Lower lobe of right lung (tissue), 2 donors: ENCODE results near the gene FITM2. TPM values are rescaled to one million over a fixed set of nuclear protein-coding genes. Genes with fewer than 3 reads are reported as not detected.

Experiments used
- ATAC-seq, 2 donors: fragments of 200-7000 bp; cut with Tn5 transposase; one replicate each; pipeline ENCODE4 v1.9.1; 2020 to 2022; ENCODE audit warnings: mild to moderate bottlenecking in 2 of 2, moderate library complexity in 2 of 2
- DNase-seq: peaks from one replicate; pipeline ENCODE4 v3.0.0-alpha.2; 2020
- H3K27ac ChIP-seq: fragments of 200-600 bp; one replicate; pipeline ENCODE4 v1.8.0; 2022
- H3K27me3 ChIP-seq: fragments of 200-600 bp; one replicate; pipeline ENCODE4 v1.8.0; 2022; ENCODE audit warnings: low read depth
- H3K36me3 ChIP-seq: fragments of 200-600 bp; one replicate; pipeline ENCODE4 v1.8.0; 2022; ENCODE audit warnings: mild to moderate bottlenecking
- H3K4me1 ChIP-seq: fragments of 200-600 bp; one replicate; pipeline ENCODE4 v1.8.0; 2022
- H3K4me3 ChIP-seq: fragments of 200-600 bp; one replicate; pipeline ENCODE4 v1.8.0; 2022; ENCODE audit warnings: mild to moderate bottlenecking
- H3K9me3 ChIP-seq: fragments of 200-600 bp; one replicate; pipeline ENCODE4 v1.8.0; 2022
- intact Hi-C: fragments of 100-400 bp; cut with DNase I; formaldehyde crosslinking; loops from one replicate; pipeline ENCODE4 v1.11.0; 2022
- total RNA-seq: library from RNA; stranded (reverse); fragmentation: NEBNext Ultra II Directional; extraction: Animal tissue kit (Norgen Biotek cat#: 25700); gene quantifications from one replicate; pipeline ENCODE4 v1.2.1, GENCODE V29; 2021
- TF ChIP-seq, protein P1 (sequence below): fragments of 200-600 bp; IDR thresholded peaks from one replicate; pipeline ENCODE4 v1.8.0; 2022; ENCODE audit warnings: antibody characterized with exemption, mild to moderate bottlenecking
- donor health status: DM: no; HTN: yes; CAD: no; lungs with severe emphysema.

FITM2 gene
- total RNA-seq, 1 donor from 2014 or later = 9.3 TPM

DNA sequence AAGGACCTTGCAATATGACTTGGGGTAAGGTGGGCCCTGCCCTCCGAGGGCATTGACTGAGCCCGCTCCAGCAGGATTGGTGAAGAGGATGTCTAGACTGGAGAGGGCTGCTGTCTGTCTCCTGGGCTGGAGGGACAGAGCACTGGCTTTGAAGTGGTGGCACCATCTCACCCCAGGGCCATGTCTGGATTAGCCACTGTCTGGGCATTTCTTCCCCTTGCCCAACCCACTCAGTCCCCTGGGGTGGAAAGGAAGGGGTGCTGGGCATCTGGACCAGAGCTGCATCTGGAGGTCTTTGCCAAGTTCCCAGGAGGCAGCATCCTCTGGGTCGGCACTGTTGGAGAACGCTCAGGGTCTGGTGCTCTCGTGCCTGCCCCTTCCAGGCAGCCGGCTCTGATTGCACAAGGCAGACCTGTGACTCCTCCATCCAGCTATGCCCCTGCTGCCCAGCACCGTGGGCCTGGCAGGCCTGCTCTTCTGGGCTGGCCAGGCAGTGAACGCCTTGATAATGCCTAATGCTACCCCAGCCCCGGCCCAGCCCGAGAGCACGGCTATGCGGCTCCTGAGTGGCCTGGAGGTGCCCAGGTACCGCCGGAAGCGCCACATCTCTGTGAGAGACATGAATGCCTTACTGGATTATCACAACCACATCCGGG lies 25.9 kb upstream of the FITM2 start, which contains the start of gene R3HDML:
R3HDML (plus strand) TSS at position 319 of the 656 bp plus-strand sequence; CDS start at position 434, 115 bp downstream.
- DNase-seq (no peak), ATAC-seq (no peak)
- Histone ChIP-seq H3K4me3 (no peak within 1 kb of the TSS), H3K27ac (no peak within 1 kb of the TSS), H3K27me3 (peaks cover 29% of the 10 kb centered on the region), H3K36me3 (no peaks in the 10 kb centered on the region), H3K9me3 (no peaks in the 10 kb centered on the region), H3K4me1 (no peaks in the 10 kb centered on the region)
- TF ChIP-seq, protein P1, sequence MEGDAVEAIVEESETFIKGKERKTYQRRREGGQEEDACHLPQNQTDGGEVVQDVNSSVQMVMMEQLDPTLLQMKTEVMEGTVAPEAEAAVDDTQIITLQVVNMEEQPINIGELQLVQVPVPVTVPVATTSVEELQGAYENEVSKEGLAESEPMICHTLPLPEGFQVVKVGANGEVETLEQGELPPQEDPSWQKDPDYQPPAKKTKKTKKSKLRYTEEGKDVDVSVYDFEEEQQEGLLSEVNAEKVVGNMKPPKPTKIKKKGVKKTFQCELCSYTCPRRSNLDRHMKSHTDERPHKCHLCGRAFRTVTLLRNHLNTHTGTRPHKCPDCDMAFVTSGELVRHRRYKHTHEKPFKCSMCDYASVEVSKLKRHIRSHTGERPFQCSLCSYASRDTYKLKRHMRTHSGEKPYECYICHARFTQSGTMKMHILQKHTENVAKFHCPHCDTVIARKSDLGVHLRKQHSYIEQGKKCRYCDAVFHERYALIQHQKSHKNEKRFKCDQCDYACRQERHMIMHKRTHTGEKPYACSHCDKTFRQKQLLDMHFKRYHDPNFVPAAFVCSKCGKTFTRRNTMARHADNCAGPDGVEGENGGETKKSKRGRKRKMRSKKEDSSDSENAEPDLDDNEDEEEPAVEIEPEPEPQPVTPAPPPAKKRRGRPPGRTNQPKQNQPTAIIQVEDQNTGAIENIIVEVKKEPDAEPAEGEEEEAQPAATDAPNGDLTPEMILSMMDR = no peak
- intact Hi-C loops = no loop called here

DNA sequence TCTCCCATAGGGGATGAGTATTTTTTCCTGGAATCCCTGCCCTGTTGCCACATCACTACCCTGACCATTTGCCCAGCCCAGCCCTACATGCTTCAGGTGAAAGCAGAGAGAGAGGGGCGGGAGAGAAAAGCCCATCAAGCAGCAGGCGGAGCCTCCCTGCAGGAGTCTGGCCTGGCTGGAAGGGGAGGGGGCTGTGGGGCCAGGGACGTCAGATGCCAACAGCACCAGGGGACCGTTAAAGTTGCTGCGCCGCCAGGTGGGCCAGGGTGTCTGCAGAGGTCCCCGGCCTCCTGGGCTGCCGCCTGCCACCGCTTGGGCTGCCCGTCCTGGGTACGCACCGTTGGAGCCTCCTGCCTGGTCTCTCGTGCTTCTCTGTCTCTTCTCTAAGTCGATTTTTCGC lies 25.1 kb upstream of the FITM2 start:
- Histone ChIP-seq H3K4me3 (no peak overlapping the region), H3K27ac (no peak overlapping the region), H3K9me3 (no peaks in the 10 kb centered on the region), H3K36me3 (no peaks in the 10 kb centered on the region), H3K4me1 (no peaks in the 10 kb centered on the region), H3K27me3 (peaks cover 29% of the 10 kb centered on the region)
- TF ChIP-seq, protein P1 = no peak
- no peak for DNase-seq
- intact Hi-C loops = no loop called here
- ATAC-seq = no peak

DNA sequence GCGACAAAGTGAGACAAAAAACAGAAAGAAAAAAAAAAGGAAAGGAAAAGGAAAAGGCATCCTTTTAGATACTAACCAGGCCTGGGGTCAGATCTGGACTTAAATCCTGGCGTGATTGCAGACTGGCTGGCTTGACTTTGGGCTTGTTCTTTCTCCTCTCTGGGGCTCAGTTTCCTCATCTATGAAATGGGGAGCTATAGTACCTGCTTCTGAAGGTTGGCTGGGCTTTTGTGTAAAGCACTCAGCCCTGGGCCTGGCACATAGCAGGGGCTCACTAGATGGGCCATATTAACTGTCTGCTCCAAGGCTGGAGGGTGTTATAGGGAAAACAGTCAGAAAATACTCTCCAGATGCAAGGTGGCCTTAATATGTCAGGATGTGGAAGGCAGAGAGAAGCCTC lies 24.7 kb upstream of the FITM2 start:
- TF ChIP-seq, protein P1 = no peak
- DNase-seq = no peak
- Histone ChIP-seq H3K4me3 (no peak overlapping the region), H3K27me3 (peaks cover 27% of the 10 kb centered on the region), H3K36me3 (no peaks in the 10 kb centered on the region), H3K9me3 (no peaks in the 10 kb centered on the region), H3K27ac (no peak overlapping the region), H3K4me1 (no peaks in the 10 kb centered on the region)
- intact Hi-C loops = no loop called here
- no peak for ATAC-seq

DNA sequence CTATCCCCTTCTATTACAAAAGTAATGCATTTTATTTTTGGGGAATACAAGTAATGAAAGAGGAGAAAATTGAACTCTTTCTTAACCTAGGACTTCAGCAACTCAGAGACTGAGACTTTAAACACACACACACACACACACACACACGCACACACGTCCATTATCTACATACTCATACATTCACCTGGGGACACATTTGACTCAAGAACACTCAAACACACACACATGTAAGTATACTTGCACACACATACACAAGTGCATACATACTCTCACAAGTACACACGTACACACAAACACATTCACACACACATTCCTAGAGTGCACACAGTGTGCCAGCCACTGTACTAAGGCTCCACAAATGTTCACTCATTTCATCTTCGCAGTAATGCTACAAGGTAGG lies 23.7 kb upstream of the FITM2 start:
- intact Hi-C loops = no loop called here
- Histone ChIP-seq H3K4me3 (no peak overlapping the region), H3K4me1 (no peaks in the 10 kb centered on the region), H3K27ac (no peak overlapping the region), H3K36me3 (no peaks in the 10 kb centered on the region), H3K27me3 (peaks cover 30% of the 10 kb centered on the region), H3K9me3 (no peaks in the 10 kb centered on the region)
- DNase-seq (no peak), ATAC-seq (no peak)
- TF ChIP-seq, protein P1 = no peak

DNA sequence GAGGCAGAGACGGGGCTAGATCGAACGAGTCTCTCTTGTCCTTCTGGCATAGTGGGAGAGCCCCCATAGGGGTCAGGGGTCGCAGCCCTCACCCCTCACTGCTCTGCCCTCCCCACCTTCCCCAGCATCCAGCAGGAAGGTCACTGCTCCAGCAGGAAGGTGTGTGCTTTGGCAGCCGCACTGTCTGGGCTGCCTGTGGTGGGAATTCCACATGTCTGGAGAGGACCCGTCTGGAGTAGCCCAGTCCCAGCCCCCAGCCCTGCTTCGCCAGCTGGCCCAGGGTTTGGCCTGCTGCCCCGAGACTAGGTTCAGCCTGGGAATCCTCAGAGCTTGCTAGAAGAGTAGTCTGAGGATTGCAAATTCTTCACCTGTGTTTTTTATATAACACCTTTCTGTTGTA lies 23.3 kb upstream of the FITM2 start:
- Histone ChIP-seq H3K4me1 (no peaks in the 10 kb centered on the region), H3K9me3 (no peaks in the 10 kb centered on the region), H3K4me3 (no peak overlapping the region), H3K27ac (no peak overlapping the region), H3K27me3 (peaks cover 30% of the 10 kb centered on the region), H3K36me3 (no peaks in the 10 kb centered on the region)
- DNase-seq (no peak), ATAC-seq (no peak)
- intact Hi-C loops = no loop called here
- TF ChIP-seq, protein P1 = no peak
